NCI-H82 treated with DMSO at 0.1 percent for 48 hours (cell line): ENCODE data around the gene NR2C1.
"Not testable (repeated sequence)": the region's sequence is repeated elsewhere in the genome, so short reads cannot be mapped to it uniquely, and the experiment has no call there.

ENCODE experiments used
- DNase-seq: peaks from one replicate; lab custom pipeline; 2025; ENCODE audit not compliant: unreplicated experiment; lab: John Stamatoyannopoulos, UW

Gene NR2C1

DNA sequence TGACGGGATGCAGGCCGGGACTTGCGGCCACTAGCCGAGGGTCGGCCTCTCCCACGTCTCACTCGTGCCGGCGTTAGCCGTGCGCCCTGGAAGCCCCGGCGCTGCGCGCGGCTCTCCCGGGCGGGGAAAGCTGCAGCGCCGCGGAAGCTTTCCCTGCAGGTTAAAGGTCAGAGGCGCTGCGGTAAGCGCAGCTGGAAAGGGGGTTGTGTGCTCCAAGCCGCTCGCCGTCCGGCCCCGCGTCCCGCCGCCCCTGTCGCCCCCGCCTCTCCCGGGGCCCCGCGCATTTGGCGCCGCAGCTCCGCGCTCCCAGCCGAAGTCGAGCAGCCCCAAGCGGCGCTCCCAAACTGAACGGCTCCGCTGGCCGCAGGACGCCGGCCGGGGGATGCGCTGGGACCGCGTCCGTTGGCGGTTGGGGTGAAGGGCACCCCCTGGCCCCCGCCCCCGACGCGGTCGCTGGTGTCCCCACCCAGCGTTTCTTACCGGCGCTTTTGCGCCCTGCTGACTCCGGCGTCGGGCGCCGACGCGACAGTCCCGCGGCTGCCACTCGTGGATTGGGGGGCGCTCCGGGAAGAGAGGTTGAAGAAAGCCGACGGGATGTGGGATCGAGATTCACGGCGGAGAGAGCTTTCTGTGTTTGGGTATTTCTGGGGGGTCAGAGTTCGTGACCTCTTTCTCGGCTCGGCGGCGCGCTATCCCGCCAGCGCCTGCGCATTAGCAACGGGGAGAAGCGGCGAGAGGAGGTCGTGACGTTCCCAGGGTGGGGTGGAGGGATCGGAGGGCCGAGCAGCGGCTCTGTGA, at the start of gene NR2C1:
Gene NR2C1 (minus strand): TSS at position 719 of the 798 bp plus-strand sequence. CDS start 6,234 bp downstream, outside the sequence.
- peak; percentile 83 for DNase-seq

DNA sequence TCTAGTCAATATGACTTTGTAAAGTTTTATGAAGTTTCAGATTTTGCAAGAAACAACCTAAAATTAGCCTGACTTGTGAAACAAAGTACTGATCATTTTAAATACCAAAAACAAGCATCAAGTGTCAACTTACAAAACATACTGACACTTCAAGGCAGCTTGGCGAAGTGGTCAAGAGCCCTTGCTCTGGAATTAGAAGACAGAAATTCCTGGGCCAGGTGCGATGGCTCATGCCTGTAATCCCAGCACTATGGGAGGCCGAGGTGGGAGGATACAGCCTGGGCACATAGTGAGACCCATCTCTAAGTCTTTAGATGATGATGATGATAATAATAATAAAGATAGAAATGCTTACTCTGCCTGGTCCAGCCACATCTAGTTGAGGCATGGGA, 45.4 kb upstream of the NR2C1 start:
- no peak for DNase-seq

GRCh38 chr12:95118138-95118787, 44.8 kb upstream of the NR2C1 start:
- DNase-seq = no peak

DNA sequence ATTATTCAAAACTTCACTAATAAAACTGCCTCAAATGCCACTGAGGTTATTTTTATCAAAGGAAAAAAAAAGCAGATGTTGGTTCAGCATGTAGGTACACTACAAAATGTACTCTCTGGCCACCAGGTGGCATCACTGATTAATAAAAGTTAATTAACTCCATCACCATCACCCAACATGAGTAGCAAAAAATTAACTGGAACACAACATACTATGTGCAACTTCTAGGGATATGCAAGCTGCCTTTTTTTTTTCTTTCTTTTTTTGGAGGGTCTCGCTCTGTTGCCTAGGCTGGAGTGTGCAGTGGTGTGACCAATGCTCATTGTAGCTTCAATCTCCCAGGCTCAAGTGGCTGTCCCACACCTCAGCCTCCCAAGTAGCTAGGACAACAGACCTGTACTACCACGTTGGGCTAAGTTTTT, 43.8 kb upstream of the NR2C1 start:
- DNase-seq = peak; percentile 50

GRCh38 chr12:95116773-95117172, 43.4 kb upstream of the NR2C1 start:
- no peak for DNase-seq

- no peak for DNase-seq
Observed at GRCh38 chr12:95116341-95116740, 42.9 kb upstream of the NR2C1 start.

- DNase-seq = no peak
Observed at GRCh38 chr12:95115641-95116040, 42.2 kb upstream of the NR2C1 start.

DNA sequence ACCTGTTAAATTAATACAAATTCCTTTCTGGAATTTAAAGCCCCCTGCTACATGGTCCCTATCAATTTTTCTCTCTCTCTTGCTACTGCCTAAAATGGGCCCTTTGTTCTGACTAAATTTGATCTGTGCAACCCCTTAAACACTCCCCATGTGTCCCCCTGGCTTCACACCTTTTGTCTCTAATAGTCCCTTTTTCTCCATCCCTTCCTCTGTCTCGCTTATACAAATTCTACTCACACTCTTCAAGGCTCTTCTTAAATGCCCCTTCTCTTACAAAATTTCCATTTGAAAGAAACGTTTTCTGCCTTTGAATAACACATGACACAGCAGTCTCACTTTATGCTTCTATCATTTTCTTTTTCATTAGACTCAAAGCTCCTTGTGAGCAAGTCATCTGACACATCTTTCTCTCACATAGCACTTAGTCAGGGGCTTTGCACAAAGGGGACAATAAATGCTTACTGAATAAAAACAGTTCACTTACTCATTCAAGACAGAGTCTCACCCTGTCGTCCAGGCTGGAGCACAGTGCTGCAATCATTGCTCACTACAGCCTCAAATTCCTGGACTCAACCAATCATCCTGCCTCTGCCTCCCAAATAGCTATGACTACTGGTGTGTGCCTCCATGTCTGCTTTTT, 41.5 kb upstream of the NR2C1 start:
- DNase-seq = no peak

DNA sequence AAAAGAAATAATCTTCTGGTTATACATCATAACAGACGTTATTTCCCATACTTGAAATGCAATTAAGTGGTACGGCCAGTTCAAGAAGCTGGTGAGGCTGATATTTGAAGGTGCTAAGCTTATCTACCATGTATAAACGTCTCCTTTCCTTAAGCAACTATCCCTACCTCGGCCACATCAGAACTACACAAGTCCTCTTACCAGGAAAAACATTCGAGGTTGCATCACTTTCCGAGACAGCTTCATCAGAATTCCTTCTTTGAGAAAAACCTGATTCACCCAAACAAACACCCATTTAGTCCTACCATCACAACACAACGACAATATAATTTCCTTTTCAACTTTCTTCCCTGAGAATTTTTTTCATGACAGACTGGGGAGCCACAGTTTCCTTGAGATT, 33.9 kb upstream of the NR2C1 start:
- no peak for DNase-seq

- DNase-seq = no peak
Observed at GRCh38 chr12:95105540-95105939, 32.1 kb upstream of the NR2C1 start.

- DNase-seq = no peak
Observed at GRCh38 chr12:95104919-95105452, 31.6 kb upstream of the NR2C1 start.

- DNase-seq = no peak
Observed at GRCh38 chr12:95102916-95103671, 29.7 kb upstream of the NR2C1 start.

DNA sequence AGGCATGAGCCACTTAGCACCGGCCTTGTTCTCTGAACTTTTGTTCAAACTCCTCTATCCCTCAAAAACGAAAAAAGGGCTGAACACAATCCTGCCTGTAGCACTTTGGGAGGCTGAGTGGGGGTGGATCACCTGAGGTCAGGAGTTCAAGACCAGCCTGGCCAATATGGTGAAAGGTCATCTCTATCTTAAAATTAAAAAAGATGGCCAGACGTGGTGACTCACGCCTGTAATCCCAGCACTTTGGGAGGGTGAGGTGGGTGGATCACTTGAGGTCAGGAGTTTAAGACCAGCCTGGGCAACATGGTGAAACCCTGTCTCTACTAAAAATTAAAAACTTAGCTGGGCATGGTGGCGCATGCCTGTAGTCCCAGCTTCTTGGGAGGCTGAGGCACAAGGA, 28.5 kb upstream of the NR2C1 start:
- DNase-seq = not testable (repeated sequence)

- DNase-seq = no peak
Observed at GRCh38 chr12:95100264-95101190, 27.1 kb upstream of the NR2C1 start.

DNA sequence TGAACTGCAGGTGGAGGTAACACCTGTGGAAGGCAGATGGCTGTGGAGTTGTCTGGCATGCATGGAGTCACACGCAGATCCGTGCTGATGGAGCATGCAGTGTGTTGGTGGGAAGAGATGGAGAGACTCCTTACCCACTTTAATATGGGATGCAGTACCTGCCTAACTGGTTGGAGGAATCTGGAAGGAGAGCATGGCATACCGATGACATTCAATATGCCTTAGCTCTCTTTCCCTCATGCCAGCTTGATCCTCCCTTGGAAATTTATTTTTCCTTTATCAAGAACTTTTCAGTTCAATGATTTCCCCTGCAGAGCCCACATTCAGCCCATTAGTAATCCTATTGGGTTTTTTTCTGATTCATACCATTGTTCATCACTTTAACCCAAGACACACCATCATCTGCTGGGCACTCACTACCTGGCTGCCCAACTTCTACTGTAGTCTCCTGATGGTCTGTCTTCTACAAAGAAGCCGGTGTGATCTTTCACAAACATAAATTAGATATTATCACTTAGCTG, 25.9 kb upstream of the NR2C1 start:
- DNase-seq = no peak

DNA sequence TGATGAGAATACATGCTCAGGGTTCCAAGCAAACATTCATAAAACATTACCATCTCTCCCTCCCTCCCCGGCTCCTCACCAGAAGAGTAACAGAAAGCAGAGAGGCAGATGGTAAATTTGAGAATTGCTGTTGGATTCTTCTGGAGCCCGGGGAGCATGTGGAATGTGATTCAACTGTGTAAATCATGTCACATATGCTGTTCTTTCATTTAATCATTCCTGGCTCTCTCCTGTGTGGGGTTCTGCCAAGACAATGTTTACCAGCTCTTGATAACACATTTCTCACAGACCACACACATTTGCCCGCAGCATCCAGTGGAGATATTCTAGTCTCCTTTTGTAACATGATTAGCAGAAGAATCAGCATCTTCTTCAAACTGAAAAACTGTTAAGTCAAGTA, 23.4 kb upstream of the NR2C1 start:
- no peak for DNase-seq

- no peak for DNase-seq
Observed at GRCh38 chr12:95096378-95096777, 23.0 kb upstream of the NR2C1 start.

GRCh38 chr12:95095866-95096265, 22.4 kb upstream of the NR2C1 start:
- not testable (repeated sequence) for DNase-seq

DNA sequence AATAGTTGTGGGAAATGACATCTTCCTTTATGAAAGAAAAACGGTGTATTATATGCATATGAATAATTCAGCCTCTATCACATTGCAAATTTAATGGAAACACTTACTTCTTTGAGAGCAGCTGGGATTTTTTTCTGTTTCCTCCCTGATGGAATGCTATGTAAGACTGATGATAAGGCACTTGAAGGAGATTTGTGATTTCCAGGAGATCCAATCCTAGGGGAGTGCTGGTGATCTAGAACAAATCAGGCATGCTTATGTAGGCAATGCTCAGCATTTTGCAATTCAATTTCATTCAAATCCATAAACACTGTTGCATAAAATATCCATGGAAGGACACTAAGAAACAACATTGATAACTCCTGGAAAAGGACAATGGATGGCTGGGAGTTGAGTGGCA, 16.0 kb upstream of the NR2C1 start:
- DNase-seq = no peak

GRCh38 chr12:95088379-95088778, 15.0 kb upstream of the NR2C1 start:
- no peak for DNase-seq
